T-cell (primary cell): Measurements from ENCODE around the gene DRC7. TPM values are rescaled to one million over a fixed set of nuclear protein-coding genes. Genes with fewer than 3 reads are reported as not detected.

ENCODE experiments used
- ATAC-seq, 4 experiments: fragments of 200-7000 bp in 3 of 4; fragments of 150-1000 bp in 1 of 4; cut with Tn5 transposase; replicated peaks in 1 of 4; 1 replicate in 3 of 4; 2 replicates in 1 of 4; pipeline ENCODE4 v1.10.0; 2021; ENCODE audit warnings: moderate library complexity in 3 of 4, mild to moderate bottlenecking in 2 of 4, moderate number of reproducible peaks in 1 of 4
- CTCF ChIA-PET, 2 donors: fragments of 300-600 bp; sonication (Branson Sonifier 250); formaldehyde crosslinking; loops; one replicate each; lab custom pipeline; 2022; ENCODE audit warnings: antibody characterized with exemption in 2 of 2; lab: Charles Lee
- POLR2A ChIA-PET, 2 donors: fragments of 300-600 bp; sonication (Branson Sonifier 250); formaldehyde crosslinking; loops; one replicate each; lab custom pipeline; 2022; ENCODE audit warnings: antibody characterized with exemption in 2 of 2; lab: Charles Lee
- DNase-seq, 35 experiments: peaks; one replicate each; pipeline versions ENCODE4 v3.0.0 to v3.0.0-alpha.2; 2013 to 2023
- H3K27ac ChIP-seq: one replicate; pipeline ENCODE4 v1.5.1; 2013; ENCODE audit warnings: low read length
- H3K27me3 ChIP-seq, 2 experiments: replicated peaks in 1 of 2; 1 replicate in 1 of 2; 2 replicates in 1 of 2; pipeline versions ENCODE4 v1.6.1 to v1.7.0; 2013; ENCODE audit warnings: low read length in 1 of 2, mixed read lengths in 1 of 2; ENCODE audit not compliant: control insufficient read depth in 2 of 2, insufficient read depth in 2 of 2; ENCODE audit errors: extremely low read depth in 1 of 2
- H3K36me3 ChIP-seq, 2 donors: 1 replicate in 1 of 2; 2 replicates in 1 of 2; pipeline versions ENCODE4 v1.6.1 to v1.7.0; 2013; ENCODE audit warnings: low read length in 1 of 2; ENCODE audit not compliant: control insufficient read depth in 2 of 2, insufficient read depth in 1 of 2; ENCODE audit errors: extremely low read depth in 1 of 2
- H3K4me1 ChIP-seq, 2 experiments: 1 replicate in 1 of 2; 2 replicates in 1 of 2; pipeline versions ENCODE4 v1.6.1 to v1.7.0; 2013; ENCODE audit warnings: low read length in 2 of 2, mixed read lengths in 1 of 2; ENCODE audit not compliant: insufficient read depth in 2 of 2, control insufficient read depth in 1 of 2; ENCODE audit errors: extremely low read depth in 1 of 2
- H3K4me3 ChIP-seq, 2 donors: 1 replicate in 1 of 2; 2 replicates in 1 of 2; pipeline versions ENCODE4 v1.5.1 to v1.7.0; 2013; ENCODE audit warnings: mild to moderate bottlenecking in 2 of 2, low read length in 1 of 2, moderate library complexity in 1 of 2; ENCODE audit not compliant: control insufficient read depth in 1 of 2; ENCODE audit errors: extremely low read depth in 1 of 2
- H3K9me3 ChIP-seq: 2 replicates; pipeline ENCODE4 v1.7.0; 2013
- H3K27ac Mint-ChIP-seq, 2 donors: one replicate each; pipeline ENCODE4 v1.8.0; 2020 to 2021; ENCODE audit warnings: mild to moderate bottlenecking in 2 of 2, mixed read lengths in 2 of 2
- H3K27me3 Mint-ChIP-seq, 2 donors: one replicate each; pipeline ENCODE4 v1.8.0; 2021 to 2022; ENCODE audit warnings: mixed read lengths in 2 of 2
- H3K36me3 Mint-ChIP-seq: one replicate; pipeline ENCODE4 v1.8.0; 2021; ENCODE audit warnings: mixed read lengths
- H3K4me1 Mint-ChIP-seq, 3 donors: one replicate each; pipeline ENCODE4 v1.8.0; 2020 to 2022; ENCODE audit warnings: mixed read lengths in 3 of 3, mild to moderate bottlenecking in 1 of 3
- H3K4me3 Mint-ChIP-seq, 3 donors: one replicate each; pipeline ENCODE4 v1.8.0; 2020 to 2022; ENCODE audit warnings: mild to moderate bottlenecking in 3 of 3, mixed read lengths in 3 of 3, moderate library complexity in 3 of 3
- H3K9me3 Mint-ChIP-seq, 3 donors: one replicate each; pipeline ENCODE4 v1.8.0; 2020 to 2022; ENCODE audit warnings: mixed read lengths in 3 of 3
- WGBS: methylation state at CpG from one replicate; pipeline ENCODE4 v1.1.5; 2013; ENCODE audit warnings: missing lambda C conversion rate; ENCODE audit not compliant: insufficient coverage; 5-methylcytosine and 5-hydroxymethylcytosine counted together
- total RNA-seq, 35 experiments: library from RNA in 6 of 35; stranded (reverse) in 6 of 35; fragments of 120-200 nt in 1 of 35; gene quantifications; one replicate each; pipeline versions ENCODE4 v1.2.1 to v1.2.4 and lab custom pipeline; 2013 to 2026

DRC7 gene
- total RNA-seq, 5 donors from 2014 or later (not counting 1 experiment from before 2014, with no cell fraction given): not detected

DNA sequence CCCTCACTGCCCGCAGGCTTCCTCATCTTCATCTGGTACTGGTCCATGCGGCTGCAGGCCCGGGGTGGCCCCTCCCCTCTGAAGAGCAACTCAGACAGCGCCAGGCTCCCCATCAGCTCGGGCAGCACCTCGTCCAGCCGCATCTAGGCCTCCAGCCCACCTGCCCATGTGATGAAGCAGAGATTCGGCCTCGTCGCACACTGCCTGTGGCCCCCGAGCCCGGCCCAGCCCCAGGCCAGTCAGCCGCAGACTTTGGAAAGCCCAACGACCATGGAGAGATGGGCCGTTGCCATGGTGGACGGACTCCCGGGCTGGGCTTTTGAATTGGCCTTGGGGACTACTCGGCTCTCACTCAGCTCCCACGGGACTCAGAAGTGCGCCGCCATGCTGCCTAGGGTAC, 31.2 kb upstream of the DRC7 start:
- Mint-ChIP-seq H3K36me3 (no peaks in the 10 kb centered on the region), H3K27ac (no peak overlapping the region), H3K4me3 (no peak overlapping the region), H3K4me1 (no peaks in the 10 kb centered on the region), H3K9me3 (no peaks in the 10 kb centered on the region), H3K27me3 (no peaks in the 10 kb centered on the region)
- peaks cover 0 to 2% of the 10 kb centered on the region in 2 experiments for H3K4me1 ChIP-seq
- DNase-seq (no peak), ATAC-seq (no peak)
- no peaks in the 10 kb centered on the region for H3K9me3 ChIP-seq
- H3K27ac ChIP-seq: no peak overlapping the region
- H3K36me3 ChIP-seq: peaks cover 0 to 32% of the 10 kb centered on the region in 2 donors
- ChIA-PET CTCF (no interaction called here), POLR2A (no interaction called here)
- peaks cover 0 to 5% of the 10 kb centered on the region in 2 experiments for H3K27me3 ChIP-seq
- WGBS: 87% methylated on average over 20 of the region's 21 CpGs
- H3K4me3 ChIP-seq: no peak overlapping the region

DNA sequence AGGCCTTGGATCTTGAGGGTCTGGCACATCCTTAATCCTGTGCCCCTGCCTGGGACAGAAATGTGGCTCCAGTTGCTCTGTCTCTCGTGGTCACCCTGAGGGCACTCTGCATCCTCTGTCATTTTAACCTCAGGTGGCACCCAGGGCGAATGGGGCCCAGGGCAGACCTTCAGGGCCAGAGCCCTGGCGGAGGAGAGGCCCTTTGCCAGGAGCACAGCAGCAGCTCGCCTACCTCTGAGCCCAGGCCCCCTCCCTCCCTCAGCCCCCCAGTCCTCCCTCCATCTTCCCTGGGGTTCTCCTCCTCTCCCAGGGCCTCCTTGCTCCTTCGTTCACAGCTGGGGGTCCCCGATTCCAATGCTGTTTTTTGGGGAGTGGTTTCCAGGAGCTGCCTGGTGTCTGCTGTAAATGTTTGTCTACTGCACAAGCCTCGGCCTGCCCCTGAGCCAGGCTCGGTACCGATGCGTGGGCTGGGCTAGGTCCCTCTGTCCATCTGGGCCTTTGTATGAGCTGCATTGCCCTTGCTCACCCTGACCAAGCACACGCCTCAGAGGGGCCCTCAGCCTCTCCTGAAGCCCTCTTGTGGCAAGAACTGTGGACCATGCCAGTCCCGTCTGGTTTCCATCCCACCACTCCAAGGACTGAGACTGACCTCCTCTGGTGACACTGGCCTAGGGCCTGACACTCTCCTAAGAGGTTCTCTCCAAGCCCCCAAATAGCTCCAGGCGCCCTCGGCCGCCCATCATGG, 30.5 kb upstream of the DRC7 start:
- H3K27ac Mint-ChIP-seq: no peak overlapping the region
- ATAC-seq (no peak), DNase-seq (no peak)
- H3K9me3 Mint-ChIP-seq: no peaks in the 10 kb centered on the region
- no peak overlapping the region for H3K4me3 ChIP-seq
- no peaks in the 10 kb centered on the region for H3K27me3 Mint-ChIP-seq
- H3K27me3 ChIP-seq: peaks cover 0 to 5% of the 10 kb centered on the region in 2 experiments
- WGBS: 68% methylated on average over 7 of the region's 15 CpGs
- ChIA-PET CTCF (no interaction called here), POLR2A (interaction anchor here in 1 of 2 donors (0.7 kb wide), 1 partner anchor 202 kb away, joined by 4 read pairs; the partner anchor contains the start of gene POLR2C)
- H3K36me3 ChIP-seq: peaks cover 0 to 25% of the 10 kb centered on the region in 2 donors
- no peaks in the 10 kb centered on the region for H3K4me1 ChIP-seq
- H3K4me3 Mint-ChIP-seq: no peak overlapping the region
- no peaks in the 10 kb centered on the region for H3K4me1 Mint-ChIP-seq
- H3K27ac ChIP-seq: no peak overlapping the region
- H3K36me3 Mint-ChIP-seq: no peaks in the 10 kb centered on the region
- no peaks in the 10 kb centered on the region for H3K9me3 ChIP-seq

DNA sequence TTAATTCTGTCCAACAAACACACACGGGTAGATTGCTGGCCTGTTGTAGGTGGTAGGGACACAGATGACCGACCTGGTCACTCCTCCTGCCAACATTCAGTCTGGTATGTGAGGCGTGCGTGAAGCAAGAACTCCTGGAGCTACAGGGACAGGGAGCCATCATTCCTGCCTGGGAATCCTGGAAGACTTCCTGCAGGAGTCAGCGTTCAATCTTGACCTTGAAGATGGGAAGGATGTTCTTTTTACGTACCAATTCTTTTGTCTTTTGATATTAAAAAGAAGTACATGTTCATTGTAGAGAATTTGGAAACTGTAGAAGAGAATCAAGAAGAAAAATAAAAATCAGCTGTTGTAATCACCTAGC, 30.0 kb upstream of the DRC7 start:
- Histone ChIP-seq H3K4me3 (no peak overlapping the region), H3K9me3 (no peaks in the 10 kb centered on the region), H3K4me1 (no peaks in the 10 kb centered on the region), H3K36me3 (peaks cover 0 to 25% of the 10 kb centered on the region in 2 donors), H3K27me3 (peaks cover 0 to 5% of the 10 kb centered on the region in 2 experiments), H3K27ac (no peak overlapping the region)
- H3K36me3 Mint-ChIP-seq: no peaks in the 10 kb centered on the region
- H3K27me3 Mint-ChIP-seq: no peaks in the 10 kb centered on the region
- ChIA-PET CTCF (no interaction called here), POLR2A (interaction anchor here in 1 of 2 donors (0.7 kb wide), 1 partner anchor 202 kb away, joined by 4 read pairs; the partner anchor contains the start of gene POLR2C)
- no peaks in the 10 kb centered on the region for H3K4me1 Mint-ChIP-seq
- no peak overlapping the region for H3K27ac Mint-ChIP-seq
- DNase-seq (no peak), ATAC-seq (no peak)
- H3K4me3 Mint-ChIP-seq: no peak overlapping the region
- no peaks in the 10 kb centered on the region for H3K9me3 Mint-ChIP-seq
- WGBS: 98% methylated on average over 4 of the region's 6 CpGs

DNA sequence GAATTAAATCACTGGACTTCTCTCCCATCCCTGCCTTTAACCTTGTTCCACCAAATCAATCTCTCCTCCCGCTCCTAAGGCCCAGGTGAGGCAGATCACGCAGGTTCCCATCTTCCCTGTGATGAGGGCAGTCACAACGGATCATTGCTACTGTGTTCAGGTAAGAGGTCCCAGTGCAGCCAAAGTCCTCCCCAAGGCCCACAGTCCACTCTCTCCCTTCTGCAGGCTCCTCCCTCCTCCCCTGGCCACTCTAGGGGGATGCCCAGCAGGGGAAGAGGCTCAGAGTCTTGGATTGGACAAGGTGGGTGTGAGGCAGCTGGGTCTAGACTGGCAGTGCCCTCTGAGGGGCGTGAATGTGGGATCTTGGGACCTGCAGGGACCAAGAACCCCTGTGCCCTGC, 29.1 kb upstream of the DRC7 start:
- H3K27me3 ChIP-seq: peaks cover 0 to 5% of the 10 kb centered on the region in 2 experiments
- H3K36me3 ChIP-seq: peaks cover 0 to 19% of the 10 kb centered on the region in 2 donors
- no CpG with 5 or more reads among the region's 4 CpGs for WGBS
- Mint-ChIP-seq H3K4me3 (no peak overlapping the region), H3K27me3 (peaks cover 0 to 1% of the 10 kb centered on the region in 2 donors), H3K4me1 (no peaks in the 10 kb centered on the region), H3K27ac (no peak overlapping the region), H3K36me3 (no peaks in the 10 kb centered on the region), H3K9me3 (no peaks in the 10 kb centered on the region)
- H3K4me1 ChIP-seq: no peaks in the 10 kb centered on the region
- no peaks in the 10 kb centered on the region for H3K9me3 ChIP-seq
- POLR2A ChIA-PET: no interaction called here
- DNase-seq (no peak), ATAC-seq (no peak)
- no peak overlapping the region for H3K27ac ChIP-seq
- CTCF ChIA-PET: no interaction called here
- H3K4me3 ChIP-seq: no peak overlapping the region

DNA sequence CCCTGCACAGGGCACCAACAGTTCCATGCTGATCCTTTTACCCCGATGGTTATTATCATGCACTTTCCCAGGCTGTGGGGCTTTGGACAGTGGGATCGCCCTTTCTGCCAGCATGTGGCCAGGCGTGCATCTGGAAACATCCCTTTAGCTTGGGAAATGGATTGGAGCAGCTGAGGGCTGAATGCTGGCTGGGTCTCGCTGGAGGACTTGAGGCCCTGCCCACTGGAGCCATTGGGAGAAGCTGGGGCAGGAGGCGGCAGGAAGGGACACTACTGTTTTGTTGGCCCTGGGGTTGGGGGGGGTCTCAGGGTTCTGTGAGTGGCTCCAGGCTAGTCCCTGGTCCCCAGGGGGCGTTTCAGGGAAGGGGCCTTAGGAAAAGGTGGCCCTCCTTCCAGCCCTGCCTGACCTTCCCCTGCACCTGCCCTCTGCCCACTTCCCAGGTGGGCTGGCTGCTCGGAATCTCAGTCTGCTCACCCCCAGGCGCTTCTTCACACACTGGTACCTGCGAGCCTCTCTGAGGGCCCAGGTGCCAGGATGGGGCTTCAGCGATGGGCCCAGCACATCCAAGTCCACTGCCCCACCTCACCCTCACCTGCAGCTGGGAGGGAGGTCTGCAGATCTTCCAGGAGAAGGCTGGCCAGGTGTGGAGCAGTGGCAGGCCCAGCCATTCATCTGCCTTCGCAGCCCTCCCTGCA, 28.1 kb upstream of the DRC7 start:
- Mint-ChIP-seq H3K4me3 (no peak overlapping the region), H3K9me3 (no peaks in the 10 kb centered on the region), H3K4me1 (no peaks in the 10 kb centered on the region), H3K36me3 (no peaks in the 10 kb centered on the region), H3K27ac (no peak overlapping the region), H3K27me3 (peaks cover 0 to 1% of the 10 kb centered on the region in 2 donors)
- Histone ChIP-seq H3K4me1 (no peaks in the 10 kb centered on the region), H3K9me3 (no peaks in the 10 kb centered on the region), H3K27ac (no peak overlapping the region), H3K4me3 (no peak overlapping the region), H3K27me3 (peaks cover 0 to 5% of the 10 kb centered on the region in 2 experiments), H3K36me3 (peaks cover 0 to 12% of the 10 kb centered on the region in 2 donors)
- no peak for ATAC-seq
- WGBS: 89% methylated on average over 7 of the region's 11 CpGs
- DNase-seq: no peak
- ChIA-PET POLR2A (no interaction called here), CTCF (no interaction called here)

DNA sequence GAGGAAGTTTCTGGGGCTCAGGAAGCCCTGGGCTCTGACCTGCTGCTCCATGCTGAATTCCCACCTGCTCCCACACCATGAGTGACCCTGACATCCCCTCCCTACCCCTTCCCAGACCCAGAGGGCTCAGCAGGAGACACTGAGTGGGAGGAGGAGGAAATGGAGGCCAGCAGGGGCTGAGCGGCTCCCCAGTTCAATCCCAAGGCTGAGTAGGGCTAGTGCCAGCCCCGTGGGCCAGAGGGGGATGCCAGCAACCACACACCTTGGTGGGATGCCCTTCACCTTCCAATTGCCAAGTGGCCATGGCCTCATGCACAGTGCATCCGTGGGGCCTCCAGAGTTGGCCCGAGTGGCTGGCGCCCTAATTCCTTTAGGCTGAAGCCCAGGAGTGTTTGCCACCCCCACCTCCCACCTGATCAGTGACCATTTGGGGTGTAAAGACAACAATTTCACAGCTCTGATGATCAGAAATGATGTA, 27.5 kb upstream of the DRC7 start:
- H3K27ac Mint-ChIP-seq: no peak overlapping the region
- CTCF ChIA-PET: no interaction called here
- peaks cover 0 to 1% of the 10 kb centered on the region in 2 donors for H3K27me3 Mint-ChIP-seq
- no peak for ATAC-seq
- H3K4me3 ChIP-seq: no peak overlapping the region
- H3K36me3 ChIP-seq: peaks cover 0 to 8% of the 10 kb centered on the region in 2 donors
- H3K4me1 Mint-ChIP-seq: no peaks in the 10 kb centered on the region
- H3K4me1 ChIP-seq: no peaks in the 10 kb centered on the region
- no peak for DNase-seq
- no peak overlapping the region for H3K4me3 Mint-ChIP-seq
- 83% methylated on average over 3 of the region's 5 CpGs for WGBS
- H3K36me3 Mint-ChIP-seq: no peaks in the 10 kb centered on the region
- no peaks in the 10 kb centered on the region for H3K9me3 Mint-ChIP-seq
- peaks cover 0 to 5% of the 10 kb centered on the region in 2 experiments for H3K27me3 ChIP-seq
- H3K27ac ChIP-seq: no peak overlapping the region
- POLR2A ChIA-PET: interaction anchor here in 1 of 2 donors (0.5 kb wide), 1 partner anchor 55 kb away, joined by 5 read pairs; no protein-coding TSS in a partner anchor
- H3K9me3 ChIP-seq: no peaks in the 10 kb centered on the region
